HG03139 (cell line): ENCODE data around the gene PRELID2.
A peak's percentile ranks its signal among the peaks of the same experiment; 100 is the strongest.
"Not testable (repeated sequence)": the region's sequence is repeated elsewhere in the genome, so short reads cannot be mapped to it uniquely, and the experiment has no call there.

Experiments used
- ATAC-seq: cut with Tn5 transposase; IDR thresholded peaks from one replicate; pipeline ENCODE4 v1.9.1; 2021; ENCODE audit not compliant: unreplicated experiment

The PRELID2 gene

GRCh38 chr5:145834917-145835847 is at the start of gene PRELID2:
PRELID2 (minus strand) TSS chr5:145835342; CDS start chr5:145835251, 91 bp downstream.
- peak; percentile 85 for ATAC-seq

- no peak for ATAC-seq
Observed at GRCh38 chr5:145874765-145875164, 39.6 kb upstream of the PRELID2 start.

GRCh38 chr5:145872914-145873313 is 37.8 kb upstream of the PRELID2 start, which contains the start of gene GRXCR2:
GRXCR2 (minus strand) TSS chr5:145873014; CDS start chr5:145872968, 46 bp downstream.
- no peak for ATAC-seq

GRCh38 chr5:145872486-145872885 is 37.3 kb upstream of the PRELID2 start:
- no peak for ATAC-seq

- ATAC-seq: no peak
Observed at GRCh38 chr5:145869753-145870152, 34.6 kb upstream of the PRELID2 start.

GRCh38 chr5:145867806-145868205 is 32.7 kb upstream of the PRELID2 start:
- no peak for ATAC-seq

GRCh38 chr5:145864432-145864831 is 29.3 kb upstream of the PRELID2 start:
- ATAC-seq: not testable (repeated sequence)

- no peak for ATAC-seq
Observed at GRCh38 chr5:145863003-145863402, 27.9 kb upstream of the PRELID2 start.

- ATAC-seq: no peak
Observed at GRCh38 chr5:145859897-145860296, 24.8 kb upstream of the PRELID2 start.

- ATAC-seq: no peak
Observed at GRCh38 chr5:145859453-145859852, 24.3 kb upstream of the PRELID2 start.

- ATAC-seq: no peak
Observed at GRCh38 chr5:145858959-145859358, 23.8 kb upstream of the PRELID2 start.

- no peak for ATAC-seq
Observed at GRCh38 chr5:145856285-145856818, 21.2 kb upstream of the PRELID2 start.

- ATAC-seq: no peak
Observed at GRCh38 chr5:145855763-145856267, 20.7 kb upstream of the PRELID2 start.

GRCh38 chr5:145854651-145855258 is 19.6 kb upstream of the PRELID2 start:
- ATAC-seq: no peak

GRCh38 chr5:145853781-145854376 is 18.7 kb upstream of the PRELID2 start:
- no peak for ATAC-seq

GRCh38 chr5:145852990-145853389 is 17.8 kb upstream of the PRELID2 start:
- ATAC-seq: no peak

- no peak for ATAC-seq
Observed at GRCh38 chr5:145848854-145849253, 13.7 kb upstream of the PRELID2 start.

- no peak for ATAC-seq
Observed at GRCh38 chr5:145847499-145848497, 12.7 kb upstream of the PRELID2 start.

- no peak for ATAC-seq
Observed at GRCh38 chr5:145846081-145846480, 10.9 kb upstream of the PRELID2 start.

GRCh38 chr5:145841299-145841698 is 6.2 kb upstream of the PRELID2 start:
- no peak for ATAC-seq
